Measurements from ENCODE around the gene NUP153.

The NUP153 gene

DNA sequence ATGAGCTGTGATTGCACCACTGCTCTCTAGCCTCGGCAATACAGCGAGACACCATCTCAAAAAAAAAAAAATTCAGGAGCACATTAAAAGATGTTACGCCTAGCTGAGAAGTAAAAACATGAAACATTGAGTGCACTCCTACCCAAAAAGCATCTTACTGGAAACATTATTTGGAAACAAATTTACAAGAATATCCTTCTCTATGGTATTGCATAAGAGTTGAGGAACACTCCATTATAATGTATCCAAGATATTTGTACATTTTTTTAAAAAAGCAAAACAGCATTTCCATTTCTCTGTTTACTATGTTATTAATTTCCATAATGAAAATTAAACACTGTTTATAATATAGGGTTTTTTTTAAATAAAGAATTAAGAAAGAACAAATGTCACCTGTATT, 58.0 kb downstream of the NUP153 start:
- Histone ChIP-seq H3K4me3 (ENCODE audit: low read length) (no peak overlapping the region), H3K79me2 (ENCODE audit: control insufficient read depth, low read length) (peaks cover 50% of the 10 kb centered on the region), H3F3A (ENCODE audit: control insufficient read depth, insufficient read depth) (peaks cover 4% of the 10 kb centered on the region; the same call in 1 of the 2 replicates), H3K4me1 (ENCODE audit: control insufficient read depth, low read length) (no peaks in the 10 kb centered on the region), H3K27ac (ENCODE audit: low read depth, low read length) (no peak overlapping the region), H3K36me3 (ENCODE audit: control insufficient read depth, low read length) (peaks cover 94% of the 10 kb centered on the region), H3K4me2 (ENCODE audit: low read length) (no peak overlapping the region), H3K9me3 (ENCODE audit: control insufficient read depth, insufficient read depth, low read length) (no peaks in the 10 kb centered on the region), H3K9me2 (replicated peaks; ENCODE audit: control insufficient read depth, low read length) (no peaks in the 10 kb centered on the region), H3K27me3 (ENCODE audit: control insufficient read depth, low read length) (no peaks in the 10 kb centered on the region), H4K20me1 (ENCODE audit: control insufficient read depth, insufficient read depth, low read depth, low read length) (no peaks in the 10 kb centered on the region; the same call in 1 of the 2 replicates)
- TF ChIP-seq, protein P1, sequence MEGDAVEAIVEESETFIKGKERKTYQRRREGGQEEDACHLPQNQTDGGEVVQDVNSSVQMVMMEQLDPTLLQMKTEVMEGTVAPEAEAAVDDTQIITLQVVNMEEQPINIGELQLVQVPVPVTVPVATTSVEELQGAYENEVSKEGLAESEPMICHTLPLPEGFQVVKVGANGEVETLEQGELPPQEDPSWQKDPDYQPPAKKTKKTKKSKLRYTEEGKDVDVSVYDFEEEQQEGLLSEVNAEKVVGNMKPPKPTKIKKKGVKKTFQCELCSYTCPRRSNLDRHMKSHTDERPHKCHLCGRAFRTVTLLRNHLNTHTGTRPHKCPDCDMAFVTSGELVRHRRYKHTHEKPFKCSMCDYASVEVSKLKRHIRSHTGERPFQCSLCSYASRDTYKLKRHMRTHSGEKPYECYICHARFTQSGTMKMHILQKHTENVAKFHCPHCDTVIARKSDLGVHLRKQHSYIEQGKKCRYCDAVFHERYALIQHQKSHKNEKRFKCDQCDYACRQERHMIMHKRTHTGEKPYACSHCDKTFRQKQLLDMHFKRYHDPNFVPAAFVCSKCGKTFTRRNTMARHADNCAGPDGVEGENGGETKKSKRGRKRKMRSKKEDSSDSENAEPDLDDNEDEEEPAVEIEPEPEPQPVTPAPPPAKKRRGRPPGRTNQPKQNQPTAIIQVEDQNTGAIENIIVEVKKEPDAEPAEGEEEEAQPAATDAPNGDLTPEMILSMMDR (IDR thresholded peaks at IDR 0.05; ENCODE audit: low read depth, low read length, poor library complexity, severe bottlenecking) = no peak
- TF ChIP-seq EZH2phosphoT487 (IDR thresholded peaks at IDR 0.05; ENCODE audit: borderline replicate concordance, low read length) = no peak

DNA sequence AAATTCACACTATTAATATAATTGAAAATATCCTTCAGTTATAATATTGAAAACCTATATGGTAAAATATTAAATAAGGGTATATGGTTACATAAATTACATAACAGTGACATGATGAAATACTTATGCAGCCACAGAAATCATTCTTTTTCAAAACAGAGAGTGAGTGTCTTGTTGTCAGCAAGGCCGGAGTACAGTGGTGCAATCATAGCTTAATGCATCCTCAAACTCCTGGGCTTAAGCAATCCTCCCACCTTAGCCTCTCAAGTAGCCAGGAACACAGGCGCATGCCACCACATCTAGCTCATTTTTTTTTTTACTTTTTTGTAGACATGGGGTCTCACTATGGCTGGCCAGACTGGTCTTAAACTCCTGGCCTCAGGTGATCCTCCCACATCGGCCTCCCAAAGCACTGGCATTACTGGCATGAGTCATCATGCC, 66.2 kb downstream of the NUP153 start:
- Histone ChIP-seq H3K9me3 (ENCODE audit: control insufficient read depth, insufficient read depth, low read length) (no peaks in the 10 kb centered on the region), H3K79me2 (ENCODE audit: control insufficient read depth, low read length) (peaks cover 78% of the 10 kb centered on the region), H3K9me2 (replicated peaks; ENCODE audit: control insufficient read depth, low read length) (no peaks in the 10 kb centered on the region), H3K4me1 (ENCODE audit: control insufficient read depth, low read length) (no peaks in the 10 kb centered on the region), H3K36me3 (ENCODE audit: control insufficient read depth, low read length) (peaks cover 96% of the 10 kb centered on the region), H3K27me3 (ENCODE audit: control insufficient read depth, low read length) (no peaks in the 10 kb centered on the region), H3K4me2 (ENCODE audit: low read length) (no peak overlapping the region), H4K20me1 (ENCODE audit: control insufficient read depth, insufficient read depth, low read depth, low read length) (0 out of 2 replicates have a peak, but pooled peaks cover 6% of the 10 kb centered on the region), H3K27ac (ENCODE audit: low read depth, low read length) (no peak overlapping the region), H3F3A (ENCODE audit: control insufficient read depth, insufficient read depth) (no peaks in the 10 kb centered on the region), H3K4me3 (ENCODE audit: low read length) (no peak overlapping the region)
- no peak for TF ChIP-seq EZH2phosphoT487 (IDR thresholded peaks at IDR 0.05; ENCODE audit: borderline replicate concordance, low read length)
- TF ChIP-seq, protein P1 (IDR thresholded peaks at IDR 0.05; ENCODE audit: low read depth, low read length, poor library complexity, severe bottlenecking) = no peak

DNA sequence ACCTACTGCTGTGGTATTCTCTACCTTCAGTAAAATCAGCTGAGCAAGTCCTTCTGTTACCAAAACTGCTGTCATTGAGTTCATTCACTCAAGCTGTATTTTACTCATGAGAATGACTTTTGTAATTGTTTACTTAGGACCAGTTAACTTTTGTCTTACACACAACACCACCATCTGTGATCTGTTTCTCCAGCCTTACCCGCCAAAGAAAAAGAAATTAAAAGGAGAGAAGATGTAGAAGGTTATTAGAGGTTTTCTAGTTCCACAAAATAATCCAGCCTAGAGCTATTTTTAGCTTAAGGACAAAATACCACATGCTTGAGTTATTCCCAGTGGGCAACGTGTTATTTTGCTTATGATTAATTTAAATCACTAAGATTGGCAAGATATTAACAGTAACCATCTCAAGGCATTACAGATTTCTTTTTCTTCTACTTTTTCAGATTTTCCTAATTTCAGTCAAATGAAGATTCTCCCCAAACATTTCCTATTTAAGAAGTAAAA, 68.5 kb downstream of the NUP153 start:
- Histone ChIP-seq H4K20me1 (ENCODE audit: control insufficient read depth, insufficient read depth, low read depth, low read length) (0 out of 2 replicates have a peak, but pooled peaks cover 6% of the 10 kb centered on the region), H3K9me3 (ENCODE audit: control insufficient read depth, insufficient read depth, low read length) (no peaks in the 10 kb centered on the region), H3K27ac (ENCODE audit: low read depth, low read length) (no peak overlapping the region), H3K79me2 (ENCODE audit: control insufficient read depth, low read length) (peaks cover 87% of the 10 kb centered on the region), H3K4me1 (ENCODE audit: control insufficient read depth, low read length) (peaks cover 5% of the 10 kb centered on the region; the same call in 1 of the 2 replicates), H3F3A (ENCODE audit: control insufficient read depth, insufficient read depth) (no peaks in the 10 kb centered on the region), H3K27me3 (ENCODE audit: control insufficient read depth, low read length) (no peaks in the 10 kb centered on the region), H3K4me3 (ENCODE audit: low read length) (no peak overlapping the region), H3K9me2 (replicated peaks; ENCODE audit: control insufficient read depth, low read length) (no peaks in the 10 kb centered on the region), H3K36me3 (ENCODE audit: control insufficient read depth, low read length) (peaks cover 94% of the 10 kb centered on the region), H3K4me2 (ENCODE audit: low read length) (no peak overlapping the region)
- no peak for TF ChIP-seq EZH2phosphoT487 (IDR thresholded peaks at IDR 0.05; ENCODE audit: borderline replicate concordance, low read length)
- TF ChIP-seq, protein P1 (IDR thresholded peaks at IDR 0.05; ENCODE audit: low read depth, low read length, poor library complexity, severe bottlenecking) = no peak

Data from DOHH2 (cell line).